Astrocyte (in vitro differentiated cells and primary cell): ENCODE measurements around the gene PRKCA. TPM values are rescaled to one million over a fixed set of nuclear protein-coding genes. Genes with fewer than 3 reads are reported as not detected.

Experiments
- DNase-seq: peaks from one replicate; pipeline ENCODE4 v3.0.0-alpha.2; 2010; ENCODE audit warnings: low read depth
- FAIRE-seq: peaks from 2 replicates; lab custom pipeline; 2011; peaks lifted over from hg19 to GRCh38; lab: Jason Lieb, UNC
- H2AFZ ChIP-seq: 2 replicates; pipeline ENCODE4 v1.6.0; 2012; ENCODE audit warnings: low read depth, low read length, inconsistent platforms
- H3K27ac ChIP-seq: 2 replicates; pipeline ENCODE4 v1.5.1; 2011; ENCODE audit warnings: low read depth, low read length, inconsistent platforms
- H3K27me3 ChIP-seq: 2 replicates; pipeline ENCODE4 v1.6.0; 2011; ENCODE audit warnings: low read length, inconsistent platforms; ENCODE audit not compliant: insufficient read depth
- H3K36me3 ChIP-seq: 2 replicates; pipeline ENCODE4 v1.5.1; 2011; ENCODE audit warnings: low read length, inconsistent platforms; ENCODE audit not compliant: insufficient read depth
- H3K4me1 ChIP-seq: 2 replicates; pipeline ENCODE4 v1.5.1; 2011; ENCODE audit warnings: low read length, inconsistent platforms; ENCODE audit not compliant: insufficient read depth
- H3K4me2 ChIP-seq: 2 replicates; pipeline ENCODE4 v1.6.0; 2012; ENCODE audit warnings: low read length, inconsistent platforms
- H3K4me3 ChIP-seq: 2 replicates; pipeline ENCODE4 v1.5.1; 2011; ENCODE audit warnings: low read depth, mild to moderate bottlenecking, low read length, inconsistent platforms; ENCODE audit not compliant: insufficient read depth
- H3K79me2 ChIP-seq: 2 replicates; pipeline ENCODE4 v1.6.0; 2012; ENCODE audit warnings: mild to moderate bottlenecking, low read length, inconsistent platforms; ENCODE audit not compliant: insufficient read depth
- H3K9ac ChIP-seq: 2 replicates; pipeline ENCODE4 v1.6.0; 2012; ENCODE audit warnings: mild to moderate bottlenecking, low read length, inconsistent platforms
- H3K9me3 ChIP-seq: 2 replicates; pipeline ENCODE4 v1.5.1; 2012; ENCODE audit warnings: low read depth, mild to moderate bottlenecking, low read length, inconsistent platforms; ENCODE audit not compliant: insufficient read depth
- H4K20me1 ChIP-seq: 2 replicates; pipeline ENCODE4 v1.6.0; 2012; ENCODE audit warnings: low read length, inconsistent platforms; ENCODE audit not compliant: insufficient read depth
- H3K27ac Mint-ChIP-seq: one replicate; pipeline ENCODE4 v1.8.0; 2021; ENCODE audit warnings: mild to moderate bottlenecking, mixed read lengths; ENCODE audit not compliant: unreplicated experiment
- H3K27me3 Mint-ChIP-seq: one replicate; pipeline ENCODE4 v1.8.0; 2021; ENCODE audit warnings: low read depth, mixed read lengths; ENCODE audit not compliant: unreplicated experiment
- H3K36me3 Mint-ChIP-seq: one replicate; pipeline ENCODE4 v1.8.0; 2021; ENCODE audit warnings: low read depth, mixed read lengths; ENCODE audit not compliant: unreplicated experiment
- H3K4me1 Mint-ChIP-seq: one replicate; pipeline ENCODE4 v1.8.0; 2021; ENCODE audit warnings: low read depth, mixed read lengths; ENCODE audit not compliant: unreplicated experiment
- H3K4me3 Mint-ChIP-seq: one replicate; pipeline ENCODE4 v1.8.0; 2021; ENCODE audit warnings: mild to moderate bottlenecking, moderate library complexity, mixed read lengths; ENCODE audit not compliant: unreplicated experiment
- H3K9me3 Mint-ChIP-seq: one replicate; pipeline ENCODE4 v1.8.0; 2021; ENCODE audit warnings: mild to moderate bottlenecking, mixed read lengths; ENCODE audit not compliant: unreplicated experiment
- EZH2 ChIP-seq: IDR thresholded peaks from 2 replicates; pipeline ENCODE4 v1.6.1; 2012; ENCODE audit warnings: mild to moderate bottlenecking, low read length, inconsistent platforms; ENCODE audit not compliant: insufficient read depth
- total RNA-seq: library from RNA; stranded (reverse); gene quantifications from 2 replicates; pipeline ENCODE4 v1.2.1, GENCODE V29; 2021
- TF ChIP-seq, protein P1 (sequence below): IDR thresholded peaks from 2 replicates; pipeline ENCODE4 v1.5.1; 2011; ENCODE audit warnings: low read depth, mild to moderate bottlenecking, inconsistent platforms, low read length, moderate library complexity; ENCODE audit not compliant: insufficient read depth

Gene PRKCA
- total RNA-seq, 1 donor from 2014 or later = 49.9 TPM

- no peak for FAIRE-seq
- Histone ChIP-seq H3K79me2 (no peaks in the 10 kb centered on the region), H4K20me1 (no peaks in the 10 kb centered on the region), H3K4me1 (peaks cover 33% of the 10 kb centered on the region), H3K27ac (peak overlapping the region; percentile 75), H3K4me3 (no peak overlapping the region), H3K27me3 (no peaks in the 10 kb centered on the region), H3K4me2 (peak overlapping the region; percentile 81), H3K36me3 (no peaks in the 10 kb centered on the region), H3K9ac (no peak overlapping the region), H3K9me3 (no peaks in the 10 kb centered on the region), H2AFZ (no peak overlapping the region)
- no peak for DNase-seq
- Mint-ChIP-seq H3K27me3 (no peaks in the 10 kb centered on the region), H3K4me1 (peaks cover 32% of the 10 kb centered on the region), H3K36me3 (no peaks in the 10 kb centered on the region), H3K9me3 (peaks cover 2% of the 10 kb centered on the region), H3K4me3 (no peak overlapping the region), H3K27ac (peak overlapping the region; percentile 72)
- TF ChIP-seq, protein P1, sequence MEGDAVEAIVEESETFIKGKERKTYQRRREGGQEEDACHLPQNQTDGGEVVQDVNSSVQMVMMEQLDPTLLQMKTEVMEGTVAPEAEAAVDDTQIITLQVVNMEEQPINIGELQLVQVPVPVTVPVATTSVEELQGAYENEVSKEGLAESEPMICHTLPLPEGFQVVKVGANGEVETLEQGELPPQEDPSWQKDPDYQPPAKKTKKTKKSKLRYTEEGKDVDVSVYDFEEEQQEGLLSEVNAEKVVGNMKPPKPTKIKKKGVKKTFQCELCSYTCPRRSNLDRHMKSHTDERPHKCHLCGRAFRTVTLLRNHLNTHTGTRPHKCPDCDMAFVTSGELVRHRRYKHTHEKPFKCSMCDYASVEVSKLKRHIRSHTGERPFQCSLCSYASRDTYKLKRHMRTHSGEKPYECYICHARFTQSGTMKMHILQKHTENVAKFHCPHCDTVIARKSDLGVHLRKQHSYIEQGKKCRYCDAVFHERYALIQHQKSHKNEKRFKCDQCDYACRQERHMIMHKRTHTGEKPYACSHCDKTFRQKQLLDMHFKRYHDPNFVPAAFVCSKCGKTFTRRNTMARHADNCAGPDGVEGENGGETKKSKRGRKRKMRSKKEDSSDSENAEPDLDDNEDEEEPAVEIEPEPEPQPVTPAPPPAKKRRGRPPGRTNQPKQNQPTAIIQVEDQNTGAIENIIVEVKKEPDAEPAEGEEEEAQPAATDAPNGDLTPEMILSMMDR = no peak
Measured at GRCh38 chr17:66273586-66273848, 28.9 kb upstream of the PRKCA start.

DNA sequence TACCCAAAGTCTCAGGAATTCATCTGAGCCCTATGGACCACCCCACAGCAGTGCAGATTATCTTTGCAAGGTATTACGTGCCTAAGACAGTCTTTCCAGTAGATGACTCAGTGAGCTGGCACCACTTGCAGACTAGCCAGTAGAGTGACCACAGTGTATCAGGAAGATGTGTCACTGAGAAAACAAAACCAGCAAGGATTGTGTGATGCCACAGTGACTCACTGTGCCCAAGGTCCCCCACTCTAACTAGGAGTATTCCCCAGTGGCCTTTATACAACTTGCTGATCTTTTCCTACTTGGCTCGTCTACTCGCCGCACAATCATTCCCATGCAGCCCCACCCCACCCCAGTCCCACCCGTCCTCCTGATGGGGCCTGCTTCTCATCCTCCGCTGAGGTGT lies 26.8 kb upstream of the PRKCA start:
- DNase-seq (peak; percentile 97), FAIRE-seq (peak; percentile 97)
- TF ChIP-seq, protein P1 = no peak
- no peak for TF ChIP-seq EZH2
- H3K4me1 ChIP-seq = peaks cover 30% of the 10 kb centered on the region
- peak overlapping the region; percentile 34 for H3K27ac ChIP-seq
- H3K4me3 ChIP-seq = no peak overlapping the region
- H4K20me1 ChIP-seq = no peaks in the 10 kb centered on the region
- Mint-ChIP-seq H3K36me3 (no peaks in the 10 kb centered on the region), H3K27me3 (no peaks in the 10 kb centered on the region), H3K4me3 (peak overlapping the region; percentile 20), H3K9me3 (peaks cover 2% of the 10 kb centered on the region), H3K4me1 (peaks cover 29% of the 10 kb centered on the region), H3K27ac (peak overlapping the region; percentile 80)
- no peaks in the 10 kb centered on the region for H3K36me3 ChIP-seq
- H3K27me3 ChIP-seq = no peaks in the 10 kb centered on the region
- H3K9ac ChIP-seq = peak overlapping the region; percentile 10
- H3K4me2 ChIP-seq = peak overlapping the region; percentile 62
- no peaks in the 10 kb centered on the region for H3K9me3 ChIP-seq
- no peaks in the 10 kb centered on the region for H3K79me2 ChIP-seq
- no peak overlapping the region for H2AFZ ChIP-seq

DNA sequence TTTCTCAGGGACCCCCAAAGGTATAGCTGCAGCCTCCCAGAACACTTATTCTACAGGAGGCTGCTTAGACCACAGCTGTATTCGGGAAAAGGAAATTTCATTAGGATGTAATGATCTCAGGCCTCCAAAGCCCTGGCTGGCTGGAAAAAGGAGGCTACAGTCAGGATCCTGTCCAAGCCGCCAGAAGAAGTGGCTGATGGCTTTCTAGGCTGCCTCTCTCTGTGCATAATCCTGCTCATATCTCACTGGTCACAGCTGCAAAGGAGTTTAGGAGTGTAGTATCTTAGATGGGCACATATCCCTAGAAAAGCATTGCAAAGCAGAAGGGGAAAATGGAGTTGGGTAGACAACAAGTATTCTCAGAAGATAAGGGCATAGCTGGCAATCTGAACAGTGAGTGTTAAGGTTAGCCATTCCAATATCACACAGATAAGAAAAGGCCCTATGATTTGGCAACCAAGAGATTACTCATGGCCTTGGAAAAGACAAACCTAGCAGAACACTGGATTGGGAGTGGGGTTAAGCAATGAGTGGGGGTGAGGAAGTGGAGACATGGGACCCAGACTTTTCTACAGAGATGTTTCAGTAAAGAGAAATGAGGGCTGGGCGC lies 26.0 kb upstream of the PRKCA start:
- Histone ChIP-seq H3K4me2 (peak overlapping the region; percentile 62), H3K79me2 (no peaks in the 10 kb centered on the region), H3K27ac (peak overlapping the region; percentile 34), H3K36me3 (no peaks in the 10 kb centered on the region), H3K9me3 (no peaks in the 10 kb centered on the region), H3K4me1 (peaks cover 30% of the 10 kb centered on the region), H3K27me3 (no peaks in the 10 kb centered on the region), H3K4me3 (no peak overlapping the region), H4K20me1 (no peaks in the 10 kb centered on the region), H2AFZ (no peak overlapping the region), H3K9ac (peak overlapping the region; percentile 10)
- Mint-ChIP-seq H3K27me3 (no peaks in the 10 kb centered on the region), H3K9me3 (no peaks in the 10 kb centered on the region), H3K36me3 (no peaks in the 10 kb centered on the region), H3K4me3 (no peak overlapping the region), H3K27ac (peak overlapping the region; percentile 54), H3K4me1 (peaks cover 27% of the 10 kb centered on the region)
- peak; percentile 67 for DNase-seq
- TF ChIP-seq, protein P1 = no peak
- no peak for TF ChIP-seq EZH2
- no peak for FAIRE-seq
